Germinal center (tissue), 1 donor: ENCODE measurements around the gene CHD8.
"Not testable (repeated sequence)": the region's sequence is repeated elsewhere in the genome, so short reads cannot be mapped to it uniquely, and the experiment has no call there.

Experiments used
- DNase-seq: peaks from one replicate; pipeline ENCODE4 v3.0.0; 2012; ENCODE audit warnings: mixed read lengths, low spot score

CHD8 gene

DNA sequence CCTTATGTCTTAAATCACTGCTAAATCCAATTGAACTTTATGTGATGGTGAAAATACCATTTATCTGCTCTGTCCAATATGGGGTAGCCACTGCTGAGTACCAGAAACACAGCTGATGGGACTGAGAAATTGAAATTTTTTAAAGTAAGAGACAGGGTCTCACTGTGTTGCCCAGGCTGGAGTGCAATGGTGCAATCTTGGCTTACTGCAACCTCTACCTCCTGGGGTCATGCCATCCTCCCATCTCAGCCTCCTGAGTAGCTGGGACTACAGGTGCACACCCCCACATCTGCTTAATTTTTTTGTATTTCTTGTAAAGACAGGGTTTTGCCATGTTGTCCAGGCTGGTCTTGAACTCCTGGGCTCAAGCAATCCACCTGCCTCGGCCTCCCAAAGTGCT is 83.1 kb downstream of the CHD8 start:
- DNase-seq: not testable (repeated sequence)

DNA sequence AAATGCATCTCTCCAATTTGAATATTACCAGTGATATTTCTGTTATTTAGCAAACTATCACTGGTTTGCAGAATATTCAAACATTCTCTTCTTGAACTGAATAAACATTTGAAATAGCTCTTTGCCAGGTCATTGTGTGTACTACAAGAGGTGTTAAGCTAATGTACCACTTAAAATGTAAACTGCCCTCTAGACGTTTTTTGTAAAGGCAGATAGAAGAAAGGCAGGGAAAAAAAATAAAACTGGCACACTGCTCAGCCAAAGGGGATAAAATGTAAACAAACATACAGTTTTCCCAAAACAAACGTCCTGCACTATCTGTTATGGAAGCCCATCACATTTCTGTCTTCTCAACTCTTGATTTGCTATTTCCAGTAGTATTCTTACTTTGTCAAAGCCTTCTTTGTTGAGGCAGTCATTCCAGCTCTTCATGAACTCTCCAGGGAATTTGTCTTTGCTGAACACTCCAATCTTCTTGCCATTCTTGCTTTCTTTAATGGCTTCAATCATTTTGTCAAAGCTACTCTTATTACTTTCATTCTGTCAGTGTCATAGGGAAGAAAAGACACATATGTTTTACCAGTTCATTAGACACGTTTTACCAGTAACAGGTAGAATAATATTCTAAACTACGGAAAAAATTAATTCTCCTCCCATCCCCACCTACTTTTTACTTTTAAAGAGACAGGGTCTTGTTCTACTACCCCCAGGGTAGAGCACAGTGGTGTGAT is 85.8 kb downstream of the CHD8 start:
- DNase-seq: no peak

- DNase-seq: no peak
Observed at GRCh38 chr14:21367582-21368144, 88.3 kb downstream of the CHD8 start.

DNA sequence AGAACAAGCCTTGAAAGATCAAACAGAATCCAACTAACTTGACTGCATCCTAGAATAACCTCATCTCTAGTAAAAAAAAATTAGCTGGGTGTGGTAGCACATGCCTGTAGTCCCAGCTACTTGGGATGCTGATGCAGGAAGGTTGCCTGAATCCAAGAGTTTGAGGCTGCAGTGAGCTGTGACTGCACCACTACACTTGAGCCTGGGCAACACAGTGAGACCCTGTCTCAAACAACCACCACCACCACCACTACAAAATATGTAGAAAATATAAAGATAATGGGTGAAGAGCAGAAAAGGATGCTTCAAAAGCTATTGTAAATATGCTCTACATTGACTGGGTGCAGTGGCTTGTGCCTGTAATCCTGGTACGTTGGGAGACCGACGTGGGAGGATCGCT is 99.4 kb downstream of the CHD8 start:
- no peak for DNase-seq

DNA sequence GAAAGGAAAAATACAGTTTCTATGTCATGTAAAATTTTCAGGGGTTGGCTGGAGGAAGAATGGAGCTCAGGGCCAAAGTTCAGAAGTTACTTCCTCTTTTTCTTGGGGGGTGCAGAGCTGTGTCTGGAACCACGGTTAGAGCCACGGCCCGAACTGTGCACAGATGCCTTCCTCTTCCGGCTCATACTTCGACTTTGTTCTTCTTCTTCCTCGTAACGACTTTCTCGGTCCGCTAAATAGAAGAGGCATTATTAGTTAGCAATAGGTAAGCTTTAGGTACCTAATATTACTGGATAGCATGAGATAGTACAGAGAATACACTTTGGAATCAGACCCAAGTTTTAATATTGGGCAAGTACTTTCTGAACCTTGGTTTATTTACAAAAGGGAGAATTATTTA is 103.3 kb downstream of the CHD8 start:
- DNase-seq: peak; percentile 50

GRCh38 chr14:21350539-21350938 is 105.4 kb downstream of the CHD8 start:
- DNase-seq: no peak

- no peak for DNase-seq
Observed at GRCh38 chr14:21347201-21347600, 108.7 kb downstream of the CHD8 start.

- DNase-seq: no peak
Observed at GRCh38 chr14:21346532-21347135, 109.3 kb downstream of the CHD8 start.

GRCh38 chr14:21343035-21343794 is 112.7 kb downstream of the CHD8 start:
- DNase-seq: no peak
